ENCODE results near the gene RPL4.

GRCh38 chr15:66505430-66505811, 766 bp upstream of the RPL4 start:
- TF ChIP-seq JUN (IDR thresholded peaks at IDR 0.05; ENCODE audit: low read depth, low read length): no peak
- no peak for TF ChIP-seq MAX (IDR thresholded peaks at IDR 0.05)
- TF ChIP-seq SIRT6 (IDR thresholded peaks at IDR 0.05; ENCODE audit: low read length): no peak
- TF ChIP-seq GABPA (IDR thresholded peaks at IDR 0.05; ENCODE audit: borderline replicate concordance, insufficient read depth, low read length): no peak
- TF ChIP-seq POLR2A (IDR thresholded peaks at IDR 0.05; ENCODE audit: control extremely low read depth in 1 of 2, low read depth in 2 of 2, low read length in 2 of 2): no peak
- no peak for TF ChIP-seq ZNF274 (IDR thresholded peaks at IDR 0.05; ENCODE audit: borderline replicate concordance, extremely low read depth, low read length)
- TF ChIP-seq USF2 (IDR thresholded peaks at IDR 0.05; ENCODE audit: low read length): no peak
- TF ChIP-seq HDAC6 (IDR thresholded peaks at IDR 0.05; ENCODE audit: low read depth, low read length): no peak
